CD8-positive, alpha-beta memory T cell (primary cell): ENCODE data around the gene SH3BP2. TPM values are rescaled to one million over a fixed set of nuclear protein-coding genes. Genes with fewer than 3 reads are reported as not detected.

Source experiments
- CTCF ChIA-PET: fragments of 350-600 bp; sonication (Branson Sonifier 250); formaldehyde crosslinking; loops from one replicate; lab custom pipeline; 2021; ENCODE audit warnings: antibody characterized with exemption; lab: Charles Lee
- POLR2A ChIA-PET: fragments of 350-600 bp; sonication (Branson Sonifier 250); formaldehyde crosslinking; loops from one replicate; lab custom pipeline; 2021; ENCODE audit warnings: antibody characterized with exemption; lab: Charles Lee
- DNase-seq, 5 donors: peaks; one replicate each; pipeline versions ENCODE4 v3.0.0 to v3.0.0-alpha.2; 2020 to 2022; ENCODE audit warnings: mixed read lengths in 1 of 5
- H3K27ac ChIP-seq: one replicate; pipeline ENCODE4 v1.7.0; 2013; ENCODE audit warnings: low read depth, mild to moderate bottlenecking, low read length, moderate library complexity
- H3K27me3 ChIP-seq: 2 replicates; pipeline ENCODE4 v1.7.0; 2013; ENCODE audit warnings: low read length, mild to moderate bottlenecking; ENCODE audit not compliant: insufficient read depth, poor library complexity, severe bottlenecking
- H3K36me3 ChIP-seq: 2 replicates; pipeline ENCODE4 v1.7.0; 2013; ENCODE audit warnings: mild to moderate bottlenecking, low read length, moderate library complexity; ENCODE audit not compliant: insufficient read depth
- H3K4me1 ChIP-seq: 2 replicates; pipeline ENCODE4 v1.7.0; 2013; ENCODE audit warnings: mild to moderate bottlenecking, low read length, moderate library complexity; ENCODE audit not compliant: insufficient read depth
- H3K4me3 ChIP-seq: 2 replicates; pipeline ENCODE4 v1.7.0; 2013; ENCODE audit warnings: mild to moderate bottlenecking, low read length
- H3K9me3 ChIP-seq: 2 replicates; pipeline ENCODE4 v1.7.0; 2013; ENCODE audit warnings: mild to moderate bottlenecking, low read length
- H3K27ac Mint-ChIP-seq, 8 donors: one replicate each; pipeline ENCODE4 v1.8.0; 2020 to 2021; ENCODE audit warnings: mixed read lengths in 8 of 8, mild to moderate bottlenecking in 6 of 8, inconsistent platforms in 3 of 8, moderate library complexity in 3 of 8
- H3K27me3 Mint-ChIP-seq, 2 donors: one replicate each; pipeline ENCODE4 v1.8.0; 2020 to 2021; ENCODE audit warnings: mixed read lengths in 2 of 2, mild to moderate bottlenecking in 1 of 2, moderate library complexity in 1 of 2
- H3K36me3 Mint-ChIP-seq, 3 donors: one replicate each; pipeline ENCODE4 v1.8.0; 2020 to 2021; ENCODE audit warnings: mixed read lengths in 3 of 3, inconsistent platforms in 1 of 3, mild to moderate bottlenecking in 1 of 3
- H3K4me1 Mint-ChIP-seq, 3 donors: one replicate each; pipeline ENCODE4 v1.8.0; 2020 to 2021; ENCODE audit warnings: mixed read lengths in 3 of 3, inconsistent platforms in 1 of 3, mild to moderate bottlenecking in 1 of 3
- H3K4me3 Mint-ChIP-seq, 7 donors: one replicate each; pipeline ENCODE4 v1.8.0; 2020 to 2021; ENCODE audit warnings: mixed read lengths in 7 of 7, mild to moderate bottlenecking in 6 of 7, moderate library complexity in 4 of 7, inconsistent platforms in 2 of 7
- H3K9me3 Mint-ChIP-seq, 5 donors: one replicate each; pipeline ENCODE4 v1.8.0; 2020 to 2022; ENCODE audit warnings: mixed read lengths in 5 of 5, mild to moderate bottlenecking in 3 of 5, moderate library complexity in 2 of 5, inconsistent platforms in 1 of 5
- polyA plus RNA-seq: library from polyadenylated mRNA; unstranded; fragments of 300-500 nt; fragmentation: Illumina TruSeq; gene quantifications from one replicate; pipeline ENCODE4 v1.2.3, GENCODE V29; 2021
- total RNA-seq, 2 experiments: library from RNA; stranded (reverse); gene quantifications; one replicate each; pipeline ENCODE4 v1.2.3, GENCODE V29; 2021

Gene SH3BP2
- total and polyA plus RNA-seq, 3 experiments from 2014 or later: 35.7 to 75.4 (median 68.8) TPM

- Mint-ChIP-seq H3K4me3 (no peak overlapping the region), H3K27me3 (no peaks in the 10 kb centered on the region), H3K9me3 (no peaks in the 10 kb centered on the region), H3K4me1 (peaks cover 4 to 7% (median 5%) of the 10 kb centered on the region in 3 donors), H3K36me3 (no peaks in the 10 kb centered on the region), H3K27ac (no peak overlapping the region)
- Histone ChIP-seq H3K9me3 (no peaks in the 10 kb centered on the region), H3K27ac (no peak overlapping the region), H3K27me3 (no peaks in the 10 kb centered on the region), H3K4me1 (peaks cover 11% of the 10 kb centered on the region), H3K36me3 (no peaks in the 10 kb centered on the region), H3K4me3 (no peak overlapping the region)
- POLR2A ChIA-PET: interaction anchor here (0.6 kb wide), 1 partner anchor 24 kb away, joined by 3 read pairs; no protein-coding TSS in a partner anchor
- CTCF ChIA-PET: interaction anchor here (1.4 kb wide), 1 partner anchor 41 kb away, joined by 4 read pairs; no protein-coding TSS in a partner anchor
- no peak for DNase-seq
These were observed 13.0 kb downstream of the SH3BP2 start for GRCh38 chr4:2805712-2806389.

- CTCF ChIA-PET: no interaction called here
- no peak for DNase-seq
- Mint-ChIP-seq H3K27me3 (no peaks in the 10 kb centered on the region), H3K36me3 (no peaks in the 10 kb centered on the region), H3K4me1 (peaks cover 4 to 7% (median 5%) of the 10 kb centered on the region in 3 donors), H3K9me3 (no peaks in the 10 kb centered on the region), H3K4me3 (peak overlapping the region in 2 of 7 donors; percentile 23 to 46), H3K27ac (peak overlapping the region in 2 of 8 donors; percentile 3 to 29)
- Histone ChIP-seq H3K27ac (no peak overlapping the region), H3K36me3 (no peaks in the 10 kb centered on the region), H3K4me3 (no peak overlapping the region), H3K4me1 (peaks cover 11% of the 10 kb centered on the region), H3K9me3 (no peaks in the 10 kb centered on the region), H3K27me3 (no peaks in the 10 kb centered on the region)
- POLR2A ChIA-PET: no interaction called here
These were observed 13.8 kb downstream of the SH3BP2 start for GRCh38 chr4:2806390-2807355.

- DNase-seq: no peak
- Histone ChIP-seq H3K27me3 (no peaks in the 10 kb centered on the region), H3K4me3 (no peak overlapping the region), H3K36me3 (no peaks in the 10 kb centered on the region), H3K9me3 (no peaks in the 10 kb centered on the region), H3K27ac (no peak overlapping the region), H3K4me1 (peaks cover 14% of the 10 kb centered on the region)
- Mint-ChIP-seq H3K4me1 (peaks cover 8 to 12% (median 10%) of the 10 kb centered on the region in 3 donors), H3K36me3 (peaks cover 0 to 3% (median 0%) of the 10 kb centered on the region in 3 donors), H3K27ac (peak overlapping the region in 4 of 8 donors; percentile 3 to 75 (median 16)), H3K27me3 (no peaks in the 10 kb centered on the region), H3K9me3 (no peaks in the 10 kb centered on the region), H3K4me3 (peak overlapping the region in 1 of 7 donors; percentile 46)
- CTCF ChIA-PET: no interaction called here
- POLR2A ChIA-PET: no interaction called here
These were observed 14.7 kb downstream of the SH3BP2 start for GRCh38 chr4:2807571-2807970.

GRCh38 chr4:2808001-2808400, 15.1 kb downstream of the SH3BP2 start:
- Mint-ChIP-seq H3K4me1 (peaks cover 11 to 14% (median 14%) of the 10 kb centered on the region in 3 donors), H3K27ac (no peak overlapping the region), H3K4me3 (no peak overlapping the region), H3K36me3 (peaks cover 0 to 6% (median 0%) of the 10 kb centered on the region in 3 donors), H3K27me3 (no peaks in the 10 kb centered on the region), H3K9me3 (no peaks in the 10 kb centered on the region)
- Histone ChIP-seq H3K27ac (no peak overlapping the region), H3K4me1 (peaks cover 14% of the 10 kb centered on the region), H3K9me3 (no peaks in the 10 kb centered on the region), H3K27me3 (no peaks in the 10 kb centered on the region), H3K4me3 (no peak overlapping the region), H3K36me3 (no peaks in the 10 kb centered on the region)
- no peak for DNase-seq
- POLR2A ChIA-PET: no interaction called here
- CTCF ChIA-PET: no interaction called here

- POLR2A ChIA-PET: interaction anchor here (1.0 to 2.6 kb wide), 2 partner anchors 11 to 34 kb away, joined by 4 to 9 read pairs; partner anchors contain the start of gene ADD1
- no peak for DNase-seq
These were observed 16.8 kb downstream of the SH3BP2 start for GRCh38 chr4:2809610-2810180.

GRCh38 chr4:2810388-2810787, 17.5 kb downstream of the SH3BP2 start:
- H3K27me3 ChIP-seq: no peaks in the 10 kb centered on the region
- no peak overlapping the region for H3K27ac ChIP-seq
- POLR2A ChIA-PET: interaction anchor here (1.0 to 2.6 kb wide), 2 partner anchors 12 to 33 kb away, joined by 4 to 9 read pairs; partner anchors contain the start of gene ADD1
- no peaks in the 10 kb centered on the region for H3K9me3 Mint-ChIP-seq
- no peak overlapping the region for H3K4me3 ChIP-seq
- H3K4me1 ChIP-seq: peaks cover 36% of the 10 kb centered on the region
- peaks cover 34 to 38% (median 35%) of the 10 kb centered on the region in 3 donors for H3K4me1 Mint-ChIP-seq
- CTCF ChIA-PET: interaction anchor here (1.6 to 6.1 kb wide), 2 partner anchors 47 to 55 kb away, joined by 3 to 30 read pairs; partner anchors contain the start of gene TNIP2
- DNase-seq: no peak
- H3K27me3 Mint-ChIP-seq: no peaks in the 10 kb centered on the region
- peak overlapping the region in 1 of 7 donors; percentile 66 for H3K4me3 Mint-ChIP-seq
- H3K36me3 Mint-ChIP-seq: peaks cover 0 to 6% (median 0%) of the 10 kb centered on the region in 3 donors
- H3K27ac Mint-ChIP-seq: peak overlapping the region in 2 of 8 donors; percentile 17 to 37
- H3K36me3 ChIP-seq: no peaks in the 10 kb centered on the region
- no peaks in the 10 kb centered on the region for H3K9me3 ChIP-seq

More at GRCh38 chr4:2809610-2810180, 16.8 kb downstream of the SH3BP2 start:
- Histone ChIP-seq H3K4me1 (peaks cover 29% of the 10 kb centered on the region), H3K4me3 (no peak overlapping the region), H3K27ac (no peak overlapping the region), H3K27me3 (no peaks in the 10 kb centered on the region), H3K9me3 (no peaks in the 10 kb centered on the region), H3K36me3 (no peaks in the 10 kb centered on the region)
- Mint-ChIP-seq H3K27ac (peak overlapping the region in 1 of 8 donors; percentile 96), H3K9me3 (no peaks in the 10 kb centered on the region), H3K4me3 (peak overlapping the region in 1 of 7 donors; percentile 71), H3K4me1 (peaks cover 28 to 31% (median 28%) of the 10 kb centered on the region in 3 donors), H3K27me3 (no peaks in the 10 kb centered on the region), H3K36me3 (peaks cover 0 to 6% (median 0%) of the 10 kb centered on the region in 3 donors)
- CTCF ChIA-PET: interaction anchor here (1.4 to 1.6 kb wide), 2 partner anchors 11 to 54 kb away, joined by 3 read pairs; partner anchors contain the start of gene TNIP2

GRCh38 chr4:2811830-2812611, 19.1 kb downstream of the SH3BP2 start:
- Mint-ChIP-seq H3K9me3 (no peaks in the 10 kb centered on the region), H3K36me3 (peaks cover 0 to 9% (median 6%) of the 10 kb centered on the region in 3 donors), H3K27me3 (no peaks in the 10 kb centered on the region), H3K4me3 (peak overlapping the region; percentile 73 to 92 (median 88)), H3K27ac (peak overlapping the region; percentile 54 to 99 (median 95)), H3K4me1 (peaks cover 49 to 54% (median 51%) of the 10 kb centered on the region in 3 donors)
- ChIA-PET CTCF (interaction anchor here (1.0 to 6.1 kb wide), 2 partner anchors 10 to 48 kb away, joined by 3 to 30 read pairs; no protein-coding TSS in a partner anchor), POLR2A (interaction anchor here (0.5 to 2.6 kb wide), 8 partner anchors 14 to 152 kb away, joined by 3 to 9 read pairs (median 4); partner anchors contain the start of genes GRK4 and NOP14)
- Histone ChIP-seq H3K4me1 (peaks cover 52% of the 10 kb centered on the region), H3K27ac (peak overlapping the region; percentile 66), H3K27me3 (no peaks in the 10 kb centered on the region), H3K4me3 (peak overlapping the region; percentile 59), H3K36me3 (no peaks in the 10 kb centered on the region), H3K9me3 (no peaks in the 10 kb centered on the region)
- peak; percentile 50 to 72 (median 61) for DNase-seq
